Esophagus muscularis mucosa (tissue), 4 donors: ENCODE data around the gene CCDC85C.

ENCODE experiments used
- EP300 ChIP-seq: sonication (generic); formaldehyde crosslinking; IDR thresholded peaks from one replicate; pipeline ENCODE4 v1.6.1; 2017; ENCODE audit warnings: antibody characterized with exemption
- POLR2A ChIP-seq: fragments of 450-650 bp; IDR thresholded peaks from one replicate; pipeline ENCODE4 v1.6.1; 2017; ENCODE audit warnings: antibody characterized with exemption, moderate library complexity, mild to moderate bottlenecking, low read depth
- POLR2AphosphoS5 ChIP-seq, 2 donors: sonication (generic); formaldehyde crosslinking; IDR thresholded peaks; one replicate each; pipeline ENCODE4 v1.6.1; 2017; ENCODE audit warnings: antibody characterized with exemption in 2 of 2
- TF ChIP-seq, protein P1 (sequence below), 3 experiments: fragments of 200-600 bp in 2 of 3; fragments of 450-650 bp in 1 of 3; sonication (generic) in 2 of 3; IDR thresholded peaks; one replicate each; pipeline ENCODE4 v1.5.1; 2017 to 2019; ENCODE audit warnings: antibody characterized with exemption in 3 of 3, mild to moderate bottlenecking in 2 of 3, moderate library complexity in 1 of 3

DNA sequence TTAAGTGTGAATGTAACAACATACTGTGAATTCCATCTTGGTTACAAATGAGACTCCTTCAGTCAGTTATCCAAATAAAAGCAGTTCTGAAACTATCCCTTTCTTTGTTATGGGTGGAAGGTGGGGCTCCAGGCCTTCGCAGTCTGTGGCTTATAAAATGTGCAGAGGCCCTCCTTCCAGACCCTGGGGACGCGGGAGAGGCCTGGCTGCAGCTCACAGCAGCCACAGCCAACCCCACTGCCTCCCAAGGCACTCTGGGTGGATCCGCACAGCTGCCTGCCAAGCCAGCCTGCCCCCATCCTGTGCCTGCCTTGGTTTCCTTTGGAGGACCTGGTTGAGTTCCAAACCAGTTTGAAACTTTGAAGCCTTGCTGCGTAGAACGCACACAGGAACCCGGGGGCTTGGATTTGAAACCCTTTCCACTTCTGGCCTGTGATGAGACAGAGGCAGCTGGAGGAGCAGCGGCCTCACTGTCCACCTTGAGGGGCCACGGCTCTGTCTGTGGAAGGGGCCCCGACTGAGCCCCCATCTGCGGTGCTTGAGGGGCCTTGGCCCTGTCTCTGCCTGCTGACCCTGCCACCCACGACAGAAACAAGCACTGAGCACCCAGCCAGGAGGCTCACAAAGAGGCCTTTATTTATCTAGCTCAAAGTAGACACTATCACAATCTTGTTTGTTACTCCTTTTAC is 92.4 kb downstream of the CCDC85C start:
- TF ChIP-seq POLR2A (no peak), EP300 (no peak), POLR2AphosphoS5 (IDR thresholded peaks at IDR 0.05) (no peak)
- TF ChIP-seq, protein P1, sequence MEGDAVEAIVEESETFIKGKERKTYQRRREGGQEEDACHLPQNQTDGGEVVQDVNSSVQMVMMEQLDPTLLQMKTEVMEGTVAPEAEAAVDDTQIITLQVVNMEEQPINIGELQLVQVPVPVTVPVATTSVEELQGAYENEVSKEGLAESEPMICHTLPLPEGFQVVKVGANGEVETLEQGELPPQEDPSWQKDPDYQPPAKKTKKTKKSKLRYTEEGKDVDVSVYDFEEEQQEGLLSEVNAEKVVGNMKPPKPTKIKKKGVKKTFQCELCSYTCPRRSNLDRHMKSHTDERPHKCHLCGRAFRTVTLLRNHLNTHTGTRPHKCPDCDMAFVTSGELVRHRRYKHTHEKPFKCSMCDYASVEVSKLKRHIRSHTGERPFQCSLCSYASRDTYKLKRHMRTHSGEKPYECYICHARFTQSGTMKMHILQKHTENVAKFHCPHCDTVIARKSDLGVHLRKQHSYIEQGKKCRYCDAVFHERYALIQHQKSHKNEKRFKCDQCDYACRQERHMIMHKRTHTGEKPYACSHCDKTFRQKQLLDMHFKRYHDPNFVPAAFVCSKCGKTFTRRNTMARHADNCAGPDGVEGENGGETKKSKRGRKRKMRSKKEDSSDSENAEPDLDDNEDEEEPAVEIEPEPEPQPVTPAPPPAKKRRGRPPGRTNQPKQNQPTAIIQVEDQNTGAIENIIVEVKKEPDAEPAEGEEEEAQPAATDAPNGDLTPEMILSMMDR (IDR thresholded peaks at IDR 0.05): no peak
